A549 (cell line): ENCODE data around the gene NACC2. TPM values are rescaled to one million over a fixed set of nuclear protein-coding genes. Genes with fewer than 3 reads are reported as not detected.
A peak's percentile ranks its signal among the peaks of the same experiment; 100 is the strongest.

ENCODE experiments used
- ATAC-seq, 2 experiments: fragments of 200-7000 bp in 1 of 2; fragments of >200 bp in 1 of 2; cut with Nextera tagmentation in 1 of 2; cut with Tn5 transposase in 1 of 2; 3 replicates each; pipeline versions ENCODE4 v1.8.0 to v1.9.1; 2018 to 2020; ENCODE audit warnings: mild to moderate bottlenecking in 1 of 2, moderate library complexity in 1 of 2
- CTCF ChIA-PET: fragments of 300-600 bp; sonication (Branson Sonifier 250); formaldehyde crosslinking; extraction: SDS; loops from one replicate; lab custom pipeline; 2021; ENCODE audit warnings: antibody characterized with exemption, inconsistent platforms; lab: Yijun Ruan, JAX
- POLR2A ChIA-PET: fragments of 350-600 bp; formaldehyde crosslinking; extraction: SDS; loops from one replicate; lab custom pipeline; 2021; ENCODE audit warnings: antibody characterized with exemption, inconsistent platforms; lab: Yijun Ruan, JAX
- DNase-seq, 2 experiments: peaks; one replicate each; pipeline versions ENCODE4 v3.0.0 to v3.0.0-alpha.2; 2011 to 2016; ENCODE audit warnings: low read depth in 1 of 2, low spot score in 1 of 2
- FAIRE-seq: peaks from 2 replicates; lab custom pipeline; 2011; peaks lifted over from hg19 to GRCh38; lab: Jason Lieb, UNC
- H3K27ac ChIP-seq, 2 experiments: fragments of >200 bp; sonication (Bioruptor Twin); formaldehyde crosslinking; 3 replicates each; pipeline ENCODE4 v1.5.1; 2016 to 2017
- H3K4me1 ChIP-seq: fragments of >200 bp; sonication (Bioruptor Twin); formaldehyde crosslinking; 3 replicates; pipeline ENCODE4 v1.6.1; 2016
- H3K4me2 ChIP-seq: fragments of >200 bp; sonication (Bioruptor Twin); formaldehyde crosslinking; 3 replicates; pipeline ENCODE4 v1.6.1; 2016
- H3K4me3 ChIP-seq: fragments of >200 bp; sonication (Bioruptor Twin); formaldehyde crosslinking; 3 replicates; pipeline ENCODE4 v1.5.1; 2016
- H3K9me3 ChIP-seq: fragments of >200 bp; sonication (Bioruptor Twin); formaldehyde crosslinking; 3 replicates; pipeline ENCODE4 v1.6.1; 2016
- BCL3 ChIP-seq: fragments of >200 bp; sonication (Bioruptor Twin); formaldehyde crosslinking; IDR thresholded peaks from 3 replicates; pipeline ENCODE4 v1.6.1; 2016
- CEBPB ChIP-seq, 2 experiments: fragments of >200 bp in 1 of 2; sonication (Bioruptor Twin) in 1 of 2; formaldehyde crosslinking in 1 of 2; IDR thresholded peaks; 2 replicates each; pipeline ENCODE4 v1.6.1; 2012 to 2016
- CHD2 ChIP-seq: fragments of 150-350 bp; IDR thresholded peaks from 2 replicates; pipeline ENCODE4 v1.6.1; 2014; ENCODE audit warnings: low read length; ENCODE audit not compliant: partially characterized antibody
- EHMT2 ChIP-seq: fragments of 200-600 bp; sonication (generic); IDR thresholded peaks from 2 replicates; pipeline ENCODE4 v1.6.1; 2016; ENCODE audit warnings: antibody characterized with exemption, low read depth, mild to moderate bottlenecking, moderate library complexity
- FOSL2 ChIP-seq, 2 experiments: fragments of 450-650 bp in 1 of 2; fragments of >200 bp in 1 of 2; sonication (Bioruptor Twin) in 1 of 2; formaldehyde crosslinking; IDR thresholded peaks; 2 replicates each; pipeline versions ENCODE4 v1.5.0 to v1.6.1; 2016 to 2020; ENCODE audit warnings: mild to moderate bottlenecking in 1 of 2, moderate library complexity in 1 of 2
- GATA3 ChIP-seq: IDR thresholded peaks from 2 replicates; pipeline ENCODE4 v1.6.1; 2012; ENCODE audit warnings: borderline replicate concordance
- HOXB13 ChIP-seq: fragments of 250-450 bp; sonication (Bioruptor Pico); IDR thresholded peaks from 2 replicates; pipeline ENCODE4 v1.5.0; 2020; ENCODE audit warnings: low read depth, mild to moderate bottlenecking, moderate library complexity
- HOXB5 ChIP-seq: fragments of 250-450 bp; sonication (Bioruptor Pico); IDR thresholded peaks from 2 replicates; pipeline ENCODE4 v1.5.0; 2020; ENCODE audit warnings: mild to moderate bottlenecking, moderate library complexity
- JUN ChIP-seq, 2 experiments: fragments of >200 bp; sonication (Bioruptor Twin); formaldehyde crosslinking; IDR thresholded peaks; 2 replicates in 1 of 2; 3 replicates in 1 of 2; pipeline ENCODE4 v1.6.1; 2016 to 2017
- KDM1A ChIP-seq: fragments of 200-600 bp; sonication (generic); IDR thresholded peaks from 2 replicates; pipeline ENCODE4 v1.6.1; 2016; ENCODE audit warnings: low read depth, mild to moderate bottlenecking
- MAZ ChIP-seq: fragments of 150-350 bp; IDR thresholded peaks from 2 replicates; pipeline ENCODE4 v1.6.1; 2014; ENCODE audit warnings: antibody characterized with exemption, low read depth, low read length, borderline replicate concordance
- MYC ChIP-seq: IDR thresholded peaks from 2 replicates; pipeline ENCODE4 v1.6.1; 2012; ENCODE audit warnings: mild to moderate bottlenecking, inconsistent platforms, low read length, improper control_type of control experiment, borderline replicate concordance
- NR3C1 ChIP-seq: fragments of >200 bp; sonication (Bioruptor Twin); formaldehyde crosslinking; IDR thresholded peaks from 3 replicates; pipeline ENCODE4 v1.6.1; 2017
- PHF8 ChIP-seq: fragments of 200-600 bp; sonication (generic); IDR thresholded peaks from 2 replicates; pipeline ENCODE4 v1.6.1; 2016; ENCODE audit warnings: low read depth, mild to moderate bottlenecking, antibody characterized with exemption, moderate library complexity, borderline replicate concordance
- RCOR1 ChIP-seq: fragments of 150-350 bp; IDR thresholded peaks from 2 replicates; pipeline ENCODE4 v1.6.1; 2014; ENCODE audit warnings: antibody characterized with exemption, low read length, low read depth
- RFX5 ChIP-seq: fragments of 450-650 bp; IDR thresholded peaks from 2 replicates; pipeline ENCODE4 v1.7.1; 2014; ENCODE audit warnings: antibody characterized with exemption, mild to moderate bottlenecking, moderate library complexity
- TFCP2L1 ChIP-seq: fragments of 250-450 bp; sonication (Bioruptor Pico); IDR thresholded peaks from 2 replicates; pipeline ENCODE4 v1.5.0; 2021; ENCODE audit warnings: mild to moderate bottlenecking
- ZC3H11A ChIP-seq: fragments of 450-650 bp; IDR thresholded peaks from 2 replicates; pipeline ENCODE4 v1.6.1; 2014; ENCODE audit warnings: antibody characterized with exemption, mild to moderate bottlenecking
- ZNF302 ChIP-seq: fragments of 250-450 bp; sonication (Bioruptor Pico); IDR thresholded peaks from 2 replicates; pipeline ENCODE4 v1.9.0; 2021; ENCODE audit warnings: inconsistent platforms, mild to moderate bottlenecking, moderate library complexity
- WGBS: methylation state at CpG from one replicate; pipeline ENCODE4 v1.1.6; 2017; ENCODE audit errors: missing lambda C conversion rate; 5-methylcytosine and 5-hydroxymethylcytosine counted together
- polyA plus RNA-seq, 4 experiments: library from polyadenylated mRNA; depleted of rRNA in 3 of 4; stranded (reverse); fragments of >200 nt; fragmentation: RNase III in 1 of 4; extraction: RNeasy Plus Mini Kit Qiagen cat#74134 plus additional on column Dnase treatment in 1 of 4; gene quantifications; 2 replicates in 3 of 4; 3 replicates in 1 of 4; pipeline ENCODE4 v1.2.3, GENCODE V29; 2011 to 2017
- TF ChIP-seq, protein P1 (sequence below): fragments of 250-450 bp; sonication (Bioruptor Pico); IDR thresholded peaks from 2 replicates; pipeline ENCODE4 v1.5.0; 2020; ENCODE audit warnings: low read depth, mild to moderate bottlenecking, moderate library complexity
- TF ChIP-seq, protein P2 (sequence below): fragments of 200-600 bp; sonication (generic); IDR thresholded peaks from 2 replicates; pipeline ENCODE4 v1.6.1; 2016; ENCODE audit warnings: antibody characterized with exemption, mild to moderate bottlenecking, moderate library complexity
- TF ChIP-seq, protein P3 (sequence below): fragments of >200 bp; sonication (Bioruptor Twin); formaldehyde crosslinking; IDR thresholded peaks from 2 replicates; pipeline ENCODE4 v1.6.1; 2016
- TF ChIP-seq, protein P4 (sequence below): fragments of >200 bp; sonication (Bioruptor Twin); formaldehyde crosslinking; IDR thresholded peaks from 3 replicates; pipeline ENCODE4 v1.5.1; 2016

The NACC2 gene
- polyA plus RNA-seq, 2 of the 4 experiments (the other 2 are of a cell fraction) = 16.1 to 28.4 TPM

GRCh38 chr9:136010176-136010575 lies 84.9 kb downstream of the NACC2 start (continued):
- TF ChIP-seq, protein P1, sequence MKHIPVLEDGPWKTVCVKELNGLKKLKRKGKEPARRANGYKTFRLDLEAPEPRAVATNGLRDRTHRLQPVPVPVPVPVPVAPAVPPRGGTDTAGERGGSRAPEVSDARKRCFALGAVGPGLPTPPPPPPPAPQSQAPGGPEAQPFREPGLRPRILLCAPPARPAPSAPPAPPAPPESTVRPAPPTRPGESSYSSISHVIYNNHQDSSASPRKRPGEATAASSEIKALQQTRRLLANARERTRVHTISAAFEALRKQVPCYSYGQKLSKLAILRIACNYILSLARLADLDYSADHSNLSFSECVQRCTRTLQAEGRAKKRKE (CRISPR knock-in tag) = no peak
- TF ChIP-seq HOXB5 (CRISPR knock-in tag) (no peak), BCL3 (no peak), RCOR1 (no peak)
- TF ChIP-seq, protein P2, sequence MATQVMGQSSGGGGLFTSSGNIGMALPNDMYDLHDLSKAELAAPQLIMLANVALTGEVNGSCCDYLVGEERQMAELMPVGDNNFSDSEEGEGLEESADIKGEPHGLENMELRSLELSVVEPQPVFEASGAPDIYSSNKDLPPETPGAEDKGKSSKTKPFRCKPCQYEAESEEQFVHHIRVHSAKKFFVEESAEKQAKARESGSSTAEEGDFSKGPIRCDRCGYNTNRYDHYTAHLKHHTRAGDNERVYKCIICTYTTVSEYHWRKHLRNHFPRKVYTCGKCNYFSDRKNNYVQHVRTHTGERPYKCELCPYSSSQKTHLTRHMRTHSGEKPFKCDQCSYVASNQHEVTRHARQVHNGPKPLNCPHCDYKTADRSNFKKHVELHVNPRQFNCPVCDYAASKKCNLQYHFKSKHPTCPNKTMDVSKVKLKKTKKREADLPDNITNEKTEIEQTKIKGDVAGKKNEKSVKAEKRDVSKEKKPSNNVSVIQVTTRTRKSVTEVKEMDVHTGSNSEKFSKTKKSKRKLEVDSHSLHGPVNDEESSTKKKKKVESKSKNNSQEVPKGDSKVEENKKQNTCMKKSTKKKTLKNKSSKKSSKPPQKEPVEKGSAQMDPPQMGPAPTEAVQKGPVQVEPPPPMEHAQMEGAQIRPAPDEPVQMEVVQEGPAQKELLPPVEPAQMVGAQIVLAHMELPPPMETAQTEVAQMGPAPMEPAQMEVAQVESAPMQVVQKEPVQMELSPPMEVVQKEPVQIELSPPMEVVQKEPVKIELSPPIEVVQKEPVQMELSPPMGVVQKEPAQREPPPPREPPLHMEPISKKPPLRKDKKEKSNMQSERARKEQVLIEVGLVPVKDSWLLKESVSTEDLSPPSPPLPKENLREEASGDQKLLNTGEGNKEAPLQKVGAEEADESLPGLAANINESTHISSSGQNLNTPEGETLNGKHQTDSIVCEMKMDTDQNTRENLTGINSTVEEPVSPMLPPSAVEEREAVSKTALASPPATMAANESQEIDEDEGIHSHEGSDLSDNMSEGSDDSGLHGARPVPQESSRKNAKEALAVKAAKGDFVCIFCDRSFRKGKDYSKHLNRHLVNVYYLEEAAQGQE = no peak
- TF ChIP-seq, all 56 proteins: peak for 0

DNA sequence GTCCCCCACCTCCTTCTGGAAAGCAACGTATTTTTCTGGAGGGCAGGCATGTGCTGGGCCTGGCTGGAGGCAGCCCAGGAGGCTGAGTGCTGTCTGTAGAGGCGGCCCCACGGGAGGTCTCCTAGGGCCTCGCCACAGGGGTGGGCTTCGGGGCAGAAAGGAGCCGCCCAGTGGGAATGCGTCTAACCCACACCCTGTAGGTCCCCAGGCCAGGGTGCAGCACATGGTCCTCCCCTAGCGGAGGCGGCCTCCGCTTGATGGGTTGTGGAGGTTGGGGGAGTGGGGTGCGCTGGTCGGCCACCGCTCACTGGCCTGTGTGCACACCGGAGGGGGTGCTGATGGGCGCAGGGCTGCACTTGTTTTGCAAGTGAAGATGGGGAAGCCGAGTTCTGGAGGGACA lies 85.6 kb downstream of the NACC2 start:
- DNase-seq = no peak
- CTCF ChIA-PET = no interaction called here
- Histone ChIP-seq H3K9me3 (no peaks in the 10 kb centered on the region), H3K27ac (peak overlapping the region in 1 of 2 experiments; percentile 81; a peak in 3 of 6 replicates), H3K4me1 (peaks cover 53% of the 10 kb centered on the region), H3K4me3 (no peak overlapping the region), H3K4me2 (no peak overlapping the region; the same call in 2 of the 3 replicates)
- ATAC-seq = no peak; a peak in 1 of 6 replicates
- WGBS = 92% methylated on average over 11 of the region's 16 CpGs
- FAIRE-seq = no peak
- POLR2A ChIA-PET = no interaction called here
- TF ChIP-seq JUN (IDR thresholded peaks at IDR 0.05) (no peak), HOXB13 (no peak), ZC3H11A (no peak), HOXB5 (CRISPR knock-in tag) (no peak), NR3C1 (no peak), RFX5 (no peak)
- TF ChIP-seq, protein P2 = no peak
- TF ChIP-seq, protein P3, sequence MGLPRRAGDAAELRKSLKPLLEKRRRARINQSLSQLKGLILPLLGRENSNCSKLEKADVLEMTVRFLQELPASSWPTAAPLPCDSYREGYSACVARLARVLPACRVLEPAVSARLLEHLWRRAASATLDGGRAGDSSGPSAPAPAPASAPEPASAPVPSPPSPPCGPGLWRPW = no peak

- H3K9me3 ChIP-seq = no peaks in the 10 kb centered on the region
- CTCF ChIA-PET = interaction anchor here (0.9 to 2.0 kb wide), 2 partner anchors 40 to 85 kb away, joined by 3 to 7 read pairs; no protein-coding TSS in a partner anchor
- H3K27ac ChIP-seq = peak overlapping the region; percentile 60 to 81
- DNase-seq (no peak), FAIRE-seq (no peak), ATAC-seq (peak in 1 of 2 experiments; percentile 7; a peak in 3 of 6 replicates)
- H3K4me3 ChIP-seq = no peak overlapping the region
- H3K4me1 ChIP-seq = peaks cover 62% of the 10 kb centered on the region
- 55% methylated on average over 16 of the region's 21 CpGs for WGBS
- POLR2A ChIA-PET = no interaction called here
- peak overlapping the region; percentile 71 for H3K4me2 ChIP-seq
- TF ChIP-seq PHF8 (no peak), NR3C1 (no peak), TFCP2L1 (CRISPR knock-in tag) (no peak), ZNF302 (no peak), MYC (no peak), GATA3 (no peak), HOXB13 (no peak), CHD2 (no peak), KDM1A (no peak), EHMT2 (no peak), ZC3H11A (no peak), MAZ (no peak), FOSL2 (IDR thresholded peaks at IDR 0.05) (no peak), FOSL2 (CRISPR knock-in tag; IDR thresholded peaks at IDR 0.05) (no peak), CEBPB (IDR thresholded peaks at IDR 0.05) (no peak)
- TF ChIP-seq, protein P4, sequence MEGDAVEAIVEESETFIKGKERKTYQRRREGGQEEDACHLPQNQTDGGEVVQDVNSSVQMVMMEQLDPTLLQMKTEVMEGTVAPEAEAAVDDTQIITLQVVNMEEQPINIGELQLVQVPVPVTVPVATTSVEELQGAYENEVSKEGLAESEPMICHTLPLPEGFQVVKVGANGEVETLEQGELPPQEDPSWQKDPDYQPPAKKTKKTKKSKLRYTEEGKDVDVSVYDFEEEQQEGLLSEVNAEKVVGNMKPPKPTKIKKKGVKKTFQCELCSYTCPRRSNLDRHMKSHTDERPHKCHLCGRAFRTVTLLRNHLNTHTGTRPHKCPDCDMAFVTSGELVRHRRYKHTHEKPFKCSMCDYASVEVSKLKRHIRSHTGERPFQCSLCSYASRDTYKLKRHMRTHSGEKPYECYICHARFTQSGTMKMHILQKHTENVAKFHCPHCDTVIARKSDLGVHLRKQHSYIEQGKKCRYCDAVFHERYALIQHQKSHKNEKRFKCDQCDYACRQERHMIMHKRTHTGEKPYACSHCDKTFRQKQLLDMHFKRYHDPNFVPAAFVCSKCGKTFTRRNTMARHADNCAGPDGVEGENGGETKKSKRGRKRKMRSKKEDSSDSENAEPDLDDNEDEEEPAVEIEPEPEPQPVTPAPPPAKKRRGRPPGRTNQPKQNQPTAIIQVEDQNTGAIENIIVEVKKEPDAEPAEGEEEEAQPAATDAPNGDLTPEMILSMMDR = no peak
Observed at GRCh38 chr9:136008693-136008997, 86.4 kb downstream of the NACC2 start.
